ENCODE data around the gene GPC6.

The GPC6 gene

DNA sequence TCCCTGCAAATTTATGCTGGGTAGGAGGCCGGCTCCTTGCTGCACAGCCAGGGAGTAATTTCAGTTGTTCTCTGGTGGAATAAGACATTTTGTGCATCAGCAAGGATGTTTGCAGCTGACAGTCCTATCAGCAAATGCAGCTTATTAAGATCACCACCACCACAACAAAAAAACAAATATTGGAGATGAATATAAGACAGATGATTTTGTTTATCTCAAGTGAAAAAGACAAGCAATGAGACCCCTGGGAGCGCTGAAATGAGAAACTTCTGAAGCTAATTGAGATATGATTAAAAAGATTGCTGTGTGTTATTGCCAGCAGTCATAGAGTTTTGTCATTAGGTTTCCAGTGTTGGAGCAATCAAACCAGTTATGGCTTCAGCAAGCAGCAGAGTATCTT lies 505.6 kb downstream of the GPC6 start:
- no peak for DNase-seq (ENCODE audit: low read depth)

DNA sequence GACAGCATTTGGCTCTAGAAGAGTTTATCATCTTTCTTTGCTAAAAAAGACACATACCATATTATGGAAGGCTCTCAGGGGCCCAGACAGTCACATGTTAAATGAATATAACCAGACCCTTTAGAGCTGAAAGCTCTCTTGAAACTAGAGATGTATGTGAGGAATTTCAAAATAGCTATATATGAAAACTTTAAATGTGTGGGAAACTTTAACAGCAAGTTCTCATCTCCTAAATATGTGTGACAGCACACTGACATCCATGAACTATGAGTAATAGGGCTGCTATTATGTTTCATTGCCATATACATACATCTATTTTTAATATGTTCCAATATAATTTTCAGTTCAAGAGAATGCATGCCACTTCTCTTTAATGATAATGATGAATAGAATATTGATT lies 509.5 kb downstream of the GPC6 start:
- no peak for DNase-seq (ENCODE audit: low read depth)

DNA sequence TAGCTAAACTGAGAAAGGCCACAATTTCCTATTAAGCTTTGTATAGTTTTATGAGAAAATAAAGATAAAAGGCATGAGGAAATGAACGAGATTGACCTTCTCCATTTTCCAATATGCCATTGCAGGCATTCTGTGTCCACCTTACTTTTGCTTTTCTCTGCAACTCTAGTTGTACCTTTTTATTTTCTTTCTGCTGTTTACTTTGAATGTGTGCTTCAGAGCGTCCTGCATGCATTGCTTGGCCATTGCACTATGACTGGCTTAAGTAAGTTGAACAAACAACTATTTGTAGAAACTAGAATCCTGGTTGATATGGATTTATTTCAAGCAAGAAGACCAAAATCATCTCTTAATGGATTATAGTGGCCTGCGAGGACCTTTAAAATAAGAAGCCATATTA lies 510.3 kb downstream of the GPC6 start:
- DNase-seq (ENCODE audit: low read depth): no peak

DNA sequence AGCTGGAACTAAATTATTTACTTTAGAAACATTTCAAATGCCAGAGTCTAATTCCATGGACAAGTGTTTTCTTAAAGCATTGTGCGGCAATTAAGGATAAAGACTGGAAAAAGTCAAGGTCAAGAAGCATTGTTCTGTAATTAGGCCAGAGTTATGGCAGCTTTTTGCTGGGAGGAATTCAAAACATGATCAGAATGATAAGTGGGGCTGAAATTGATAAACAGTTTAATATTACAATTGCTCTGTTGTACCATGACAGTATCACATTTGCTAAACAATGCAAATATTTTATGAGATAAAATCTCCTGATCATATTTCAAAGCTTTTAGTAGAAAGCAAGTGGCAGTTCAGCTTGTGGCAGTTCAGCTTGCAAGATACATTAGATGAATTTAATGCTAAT lies 513.7 kb downstream of the GPC6 start:
- no peak for DNase-seq (ENCODE audit: low read depth)

DNA sequence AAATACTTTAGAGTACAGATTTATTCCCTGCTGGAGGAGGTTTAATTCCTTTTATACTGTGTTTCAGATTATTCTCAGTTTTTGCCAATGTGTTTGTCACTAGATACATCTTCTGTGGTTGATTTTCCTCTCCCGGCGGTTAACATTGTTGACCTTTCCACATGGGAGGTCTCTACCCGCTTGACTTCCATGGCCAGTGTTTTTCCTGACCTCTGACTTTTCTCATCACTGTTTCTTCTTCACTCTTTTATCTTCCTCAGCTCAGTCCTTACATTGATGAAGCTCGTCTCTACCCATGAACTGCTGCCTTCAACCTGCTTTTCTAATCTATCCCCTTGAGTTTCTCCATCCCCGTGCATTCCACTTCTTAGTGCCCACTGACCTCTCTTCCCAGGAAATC lies 517.4 kb downstream of the GPC6 start:
- no peak for DNase-seq (ENCODE audit: low read depth)

DNA sequence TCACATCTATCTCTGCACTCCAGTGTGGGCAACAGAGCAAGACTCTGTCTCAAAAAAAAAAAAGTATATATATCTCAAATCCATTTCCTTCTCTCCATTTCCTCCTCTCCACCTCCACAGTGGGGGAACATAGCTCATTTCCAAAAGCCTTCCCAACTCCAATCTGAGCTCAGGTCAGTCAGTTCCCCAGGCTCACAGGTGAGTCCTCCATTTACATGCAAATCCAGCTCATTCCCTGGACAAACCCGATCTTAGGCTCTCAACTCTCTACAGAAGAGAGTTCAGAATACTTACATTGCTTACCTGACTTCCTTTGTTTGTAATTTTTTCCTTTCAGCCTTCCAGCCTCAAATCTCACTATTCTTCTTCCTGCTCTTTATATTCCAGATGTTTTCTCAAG lies 518.3 kb downstream of the GPC6 start:
- no peak for DNase-seq (ENCODE audit: low read depth)

GRCh38 chr13:93745884-93746283 lies 519.3 kb downstream of the GPC6 start:
- no peak for DNase-seq (ENCODE audit: low read depth)

- no peak for DNase-seq (ENCODE audit: low read depth)
These were observed 520.0 kb downstream of the GPC6 start for GRCh38 chr13:93746589-93746988.

DNA sequence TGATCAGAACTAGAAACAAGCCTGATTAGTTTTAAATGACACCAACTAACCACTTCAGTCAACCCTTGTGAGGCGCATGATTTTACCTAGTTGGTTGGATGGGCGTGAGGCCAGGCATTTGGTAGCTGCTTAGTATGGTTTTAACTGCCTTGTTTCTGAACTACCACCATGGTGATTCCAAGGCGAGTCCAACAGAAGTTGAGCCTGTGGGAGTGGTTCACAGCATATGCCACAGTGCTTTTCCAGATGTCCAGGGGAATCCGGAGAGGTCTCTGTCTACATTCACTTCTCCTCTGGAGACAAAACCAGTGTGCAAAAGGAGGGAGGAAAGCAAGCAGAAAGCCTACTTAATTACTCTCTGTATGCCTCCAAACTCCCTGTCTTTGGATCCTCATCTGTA lies 524.1 kb downstream of the GPC6 start:
- DNase-seq (ENCODE audit: low read depth): no peak

DNA sequence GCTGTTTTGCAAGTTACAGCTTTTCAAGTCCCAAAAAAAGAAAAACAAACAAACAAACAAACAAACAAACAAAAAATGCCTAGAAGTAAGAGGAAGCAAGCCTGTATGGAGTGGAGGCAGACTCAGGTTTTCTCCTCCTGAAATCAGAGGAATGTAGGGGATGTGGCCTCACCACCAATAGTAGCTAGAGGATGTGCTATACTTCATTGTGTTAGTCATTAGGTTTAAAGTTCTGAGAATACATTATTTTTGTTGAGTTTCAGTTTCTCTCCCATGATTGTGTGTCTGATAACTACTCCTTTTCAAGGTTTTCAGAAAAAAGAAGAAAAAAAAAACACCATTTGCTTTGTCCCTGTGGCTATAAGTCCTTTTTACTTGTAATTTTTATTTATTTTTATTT lies 524.5 kb downstream of the GPC6 start:
- no peak for DNase-seq (ENCODE audit: low read depth)

DNA sequence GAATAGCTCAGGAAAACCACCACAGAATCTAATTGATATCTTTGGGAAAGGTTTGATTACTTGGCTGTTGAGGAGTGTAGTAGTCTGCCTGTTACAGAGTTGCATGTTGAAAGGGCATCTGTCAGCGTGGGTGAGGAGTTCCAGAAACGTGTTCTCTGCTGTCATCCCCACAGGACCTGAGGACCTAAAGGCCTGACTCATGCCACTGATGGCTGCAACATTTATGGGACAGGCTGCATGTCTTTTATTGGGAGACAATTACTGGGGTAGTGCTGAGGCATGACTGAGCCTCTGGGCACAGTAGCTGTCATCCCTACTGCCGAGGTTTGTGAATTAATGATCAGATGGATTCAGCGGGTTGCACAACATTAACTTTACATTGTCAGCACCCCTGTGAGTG lies 525.9 kb downstream of the GPC6 start:
- DNase-seq (ENCODE audit: low read depth): no peak

GRCh38 chr13:93753639-93754038 lies 527.0 kb downstream of the GPC6 start:
- no peak for DNase-seq (ENCODE audit: low read depth)

DNA sequence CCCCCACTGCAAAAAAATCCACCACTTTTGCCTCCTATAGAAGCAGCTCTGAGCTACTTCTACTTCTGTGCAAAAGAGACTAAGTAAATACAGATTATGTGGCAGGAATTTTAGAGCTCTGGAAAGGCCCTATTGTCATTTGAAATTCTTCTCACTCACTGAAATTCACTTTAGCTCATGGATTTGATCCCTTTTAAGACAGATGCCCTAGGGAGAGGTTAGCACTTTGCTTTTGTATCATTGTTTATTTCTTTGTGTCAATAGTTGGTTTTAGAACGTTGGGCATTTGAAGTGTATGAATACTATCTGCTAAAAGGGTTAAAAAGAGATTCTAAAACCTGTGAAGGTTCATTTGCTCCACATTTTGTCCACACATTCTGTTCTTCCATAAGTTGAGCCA lies 528.7 kb downstream of the GPC6 start:
- DNase-seq (ENCODE audit: low read depth): no peak

GRCh38 chr13:93758575-93758974 lies 532.0 kb downstream of the GPC6 start:
- no peak for DNase-seq (ENCODE audit: low read depth)

GRCh38 chr13:93762708-93763426 lies 536.3 kb downstream of the GPC6 start:
- no peak for DNase-seq (ENCODE audit: low read depth)

DNA sequence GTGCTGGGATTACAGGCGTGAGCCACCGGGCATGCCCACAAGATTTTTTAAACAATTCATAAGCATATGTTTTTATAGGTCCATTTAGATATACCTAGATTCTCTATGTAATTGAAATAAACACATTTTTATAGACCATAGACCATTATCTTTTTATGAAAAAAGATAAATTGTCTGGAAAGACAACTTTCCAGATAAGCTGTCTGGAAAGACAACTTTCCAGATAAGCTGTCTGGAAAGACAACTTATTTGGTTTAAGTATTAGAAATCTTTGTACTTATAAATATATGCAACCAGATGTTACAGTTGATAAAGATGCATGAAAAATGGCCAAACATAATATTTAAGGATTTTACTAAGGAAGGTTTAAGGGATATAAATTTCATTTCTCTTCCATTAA lies 538.5 kb downstream of the GPC6 start:
- no peak for DNase-seq (ENCODE audit: low read depth)

DNA sequence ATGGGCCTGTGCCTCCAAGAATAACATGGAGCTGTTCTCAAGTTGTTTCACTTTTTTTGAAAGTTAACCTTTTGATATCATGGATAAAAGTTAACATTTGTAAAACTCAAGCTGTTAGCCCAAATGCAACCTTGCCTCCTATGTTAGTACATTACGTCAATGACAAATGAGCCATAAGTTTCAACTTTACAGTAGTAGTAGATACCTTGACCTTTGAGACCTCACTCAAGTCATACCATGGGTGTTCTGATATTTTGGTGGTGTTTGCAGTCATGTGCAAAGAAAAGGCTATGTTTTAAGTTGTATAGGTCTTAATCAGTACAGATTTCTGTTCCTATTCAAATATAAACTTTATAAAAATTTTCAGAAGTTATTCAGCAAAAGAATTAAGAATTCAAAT lies 539.2 kb downstream of the GPC6 start:
- no peak for DNase-seq (ENCODE audit: low read depth)

GRCh38 chr13:93766719-93767118 lies 540.1 kb downstream of the GPC6 start:
- DNase-seq (ENCODE audit: low read depth): no peak

DNA sequence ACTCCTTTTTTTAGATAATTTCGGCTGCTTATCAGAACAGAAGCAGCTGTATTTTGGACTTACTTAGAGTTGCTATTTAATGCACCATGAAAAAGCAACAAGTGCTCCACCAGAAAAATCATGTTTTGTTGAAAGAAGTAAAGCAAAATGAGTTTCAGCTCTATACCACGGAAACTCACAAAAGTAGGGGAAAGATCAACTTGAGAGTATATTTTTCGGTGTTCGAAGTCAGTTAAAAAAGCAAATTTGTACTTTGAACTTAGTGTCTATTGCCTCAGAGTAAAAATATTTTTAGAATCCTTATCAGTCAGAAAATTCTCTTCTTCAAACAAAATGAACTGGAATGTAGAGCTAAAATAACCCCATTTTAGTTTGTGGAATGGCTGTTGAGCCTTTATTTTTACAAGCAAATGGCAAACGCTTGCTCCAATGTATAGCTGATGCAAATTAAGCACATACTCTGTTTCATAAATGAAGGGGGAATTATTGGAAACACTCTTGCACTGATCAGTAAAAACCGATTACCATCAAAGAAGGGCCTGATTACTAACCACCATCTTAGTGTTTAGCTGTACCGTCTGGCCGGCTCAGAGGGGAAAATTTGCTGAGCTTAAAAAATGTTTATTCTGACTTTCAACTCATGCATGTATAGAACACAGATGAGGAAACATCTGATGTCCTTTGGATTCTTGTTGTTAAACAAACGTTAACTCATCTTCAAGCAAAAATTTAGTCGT lies 540.7 kb downstream of the GPC6 start:
- no peak for DNase-seq (ENCODE audit: low read depth)

- DNase-seq (ENCODE audit: low read depth): no peak
These were observed 541.4 kb downstream of the GPC6 start for GRCh38 chr13:93767917-93768409.

DNA sequence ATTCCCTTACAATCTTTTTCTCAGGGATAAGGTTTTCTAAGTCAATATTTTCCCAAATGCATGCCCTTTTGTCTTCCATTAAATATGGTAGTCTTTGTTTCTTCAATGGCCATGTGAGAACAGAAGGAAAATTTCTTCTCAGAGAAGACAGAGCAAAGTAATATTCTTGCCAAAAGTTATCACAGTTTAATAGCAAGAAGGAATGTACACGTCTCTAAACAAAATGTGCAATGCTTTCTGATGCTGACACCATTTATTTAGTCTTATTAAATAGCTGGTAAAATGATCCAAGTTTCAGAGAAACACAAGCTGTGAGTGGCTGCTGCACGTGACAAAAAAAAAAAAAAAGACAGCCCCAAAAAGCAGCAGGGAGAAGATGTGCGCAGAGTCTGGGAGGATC lies 542.5 kb downstream of the GPC6 start:
- no peak for DNase-seq (ENCODE audit: low read depth)

DNA sequence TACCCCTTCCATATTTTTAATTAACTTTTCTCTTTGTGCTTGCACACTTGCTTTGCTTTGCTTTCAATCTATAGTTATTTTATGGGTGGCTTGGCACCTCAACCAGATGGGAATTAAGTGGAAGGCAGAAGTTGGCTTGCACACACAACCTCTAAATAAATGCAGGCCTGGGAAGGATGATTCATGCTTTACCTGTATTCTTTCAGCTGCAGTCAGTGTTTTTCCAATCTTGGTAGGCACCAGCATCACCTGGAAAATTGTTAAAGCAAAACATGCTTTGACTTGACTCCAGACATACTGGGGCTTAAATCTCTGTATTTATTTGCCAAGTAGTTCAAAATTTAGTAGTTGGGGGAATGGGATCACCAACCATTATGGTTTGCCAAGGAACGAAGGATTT lies 543.0 kb downstream of the GPC6 start:
- no peak for DNase-seq (ENCODE audit: low read depth)

- no peak for DNase-seq (ENCODE audit: low read depth)
These were observed 544.6 kb downstream of the GPC6 start for GRCh38 chr13:93771227-93771626.

GRCh38 chr13:93771782-93772181 lies 545.2 kb downstream of the GPC6 start:
- DNase-seq (ENCODE audit: low read depth): no peak
